HG03378 (cell line): ENCODE measurements around the gene RRN3.
"Not testable (repeated sequence)": the region's sequence is repeated elsewhere in the genome, so short reads cannot be mapped to it uniquely, and the experiment has no call there.

Experiments
- ATAC-seq: cut with Tn5 transposase; IDR thresholded peaks from one replicate; pipeline ENCODE4 v1.9.1; 2021; ENCODE audit warnings: mild to moderate bottlenecking, moderate library complexity; ENCODE audit not compliant: unreplicated experiment

Gene RRN3

DNA sequence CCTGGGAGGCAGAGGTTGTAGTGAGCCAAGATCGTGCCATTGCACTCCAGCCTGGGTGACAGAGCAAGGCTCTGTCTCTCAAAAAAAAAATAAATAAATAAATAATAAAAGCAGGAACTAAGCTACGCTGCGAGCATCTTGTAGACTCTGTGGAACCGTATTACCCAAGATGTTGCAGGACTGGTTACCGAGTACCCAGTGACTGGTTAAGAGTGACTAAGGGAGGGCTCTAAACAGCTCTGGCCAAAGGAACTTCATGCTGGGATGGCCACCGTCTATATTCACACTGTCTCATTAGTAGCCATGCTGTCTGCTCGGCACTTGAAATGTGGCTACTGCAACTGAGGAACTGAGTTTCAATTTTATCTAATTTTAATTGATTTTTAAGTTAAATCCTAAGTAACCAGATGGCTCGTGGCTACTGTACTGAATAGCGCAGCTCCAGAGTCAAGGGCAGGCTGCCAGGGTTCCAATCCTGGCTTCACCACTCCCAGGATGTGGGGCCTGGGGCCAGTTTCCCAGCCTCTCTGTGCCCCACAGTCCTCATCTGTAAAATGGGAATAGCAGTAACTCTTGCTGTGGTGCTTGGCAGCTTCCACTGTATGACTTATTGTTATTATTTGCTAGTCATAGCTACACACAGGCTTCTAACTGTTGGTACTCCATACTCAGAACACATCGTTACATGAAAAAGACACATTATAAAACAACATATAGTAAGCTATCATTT, 41.2 kb downstream of the RRN3 start:
- no peak for ATAC-seq

DNA sequence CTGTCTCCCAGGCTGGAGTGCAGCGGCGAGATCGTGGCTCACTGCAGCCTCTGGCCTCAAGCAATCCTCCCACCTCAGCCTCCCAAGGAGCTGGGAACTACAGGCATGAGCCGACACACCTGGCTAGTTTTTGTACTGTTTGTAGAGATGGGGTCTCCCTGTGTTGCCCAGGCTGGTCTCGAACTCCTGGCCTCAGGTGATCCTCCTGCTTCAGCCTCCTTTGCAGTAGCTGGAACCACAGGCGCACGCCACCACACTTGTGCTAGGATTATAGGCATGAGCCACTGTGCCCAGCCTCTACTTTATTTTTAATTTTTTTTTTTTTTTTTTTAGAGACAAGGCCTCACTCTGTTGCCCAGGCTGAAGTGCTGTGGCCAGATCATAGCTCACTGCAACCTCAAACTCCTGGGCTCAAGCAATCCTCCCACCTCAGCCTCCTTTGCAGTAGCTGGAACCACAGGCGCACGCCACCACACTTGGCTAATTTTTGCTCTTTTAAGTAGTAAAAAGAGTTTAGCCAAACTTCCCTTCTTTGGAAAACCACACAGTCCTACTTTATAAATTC, 42.6 kb downstream of the RRN3 start:
- ATAC-seq: no peak

DNA sequence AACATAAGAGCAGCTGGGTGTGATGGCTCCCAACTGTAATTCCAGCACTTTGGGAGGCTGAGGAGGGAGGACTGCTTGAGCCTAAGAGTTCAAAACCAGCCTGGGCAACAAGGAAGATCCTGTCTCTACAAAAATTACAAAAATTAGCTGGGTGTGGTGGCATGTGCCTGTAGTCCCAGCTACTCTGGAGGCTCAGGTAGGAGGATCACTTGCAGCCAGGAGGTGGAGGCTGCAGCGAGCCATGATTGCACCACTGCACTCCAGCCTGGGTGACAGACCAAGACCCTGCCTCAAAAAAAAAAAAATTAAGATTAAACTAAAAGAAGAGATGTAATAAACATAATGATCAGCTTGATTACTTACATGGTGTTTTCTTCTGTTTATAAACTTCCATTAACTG, 43.6 kb downstream of the RRN3 start:
- ATAC-seq: not testable (repeated sequence)

DNA sequence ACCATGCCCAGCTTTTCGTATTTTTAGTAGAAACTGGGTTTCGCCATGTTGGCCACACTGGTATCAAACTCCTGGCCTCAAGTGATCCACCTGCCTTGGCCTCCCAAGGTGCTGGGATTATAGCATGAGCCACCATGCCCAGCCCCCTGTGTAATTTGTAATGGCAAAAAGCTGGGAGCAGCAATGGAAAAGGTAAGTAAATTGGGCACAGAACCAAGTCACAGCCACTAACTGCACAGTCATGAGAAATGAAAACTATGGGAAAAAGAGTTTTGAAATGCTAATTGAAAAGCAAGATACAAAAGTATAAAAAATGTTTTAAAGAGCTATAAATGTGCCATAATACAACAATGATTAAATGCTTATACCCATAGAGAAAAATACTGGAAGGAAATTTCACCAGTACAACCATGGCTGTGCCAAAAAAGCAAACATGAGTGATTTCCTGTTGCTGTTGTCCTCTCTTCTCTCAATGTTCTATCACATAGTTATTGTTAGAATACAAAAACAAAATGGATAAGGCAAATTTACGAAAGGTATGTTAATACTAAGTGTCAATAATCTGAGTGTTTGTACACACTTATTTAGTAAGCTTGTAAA, 44.4 kb downstream of the RRN3 start:
- ATAC-seq: no peak

DNA sequence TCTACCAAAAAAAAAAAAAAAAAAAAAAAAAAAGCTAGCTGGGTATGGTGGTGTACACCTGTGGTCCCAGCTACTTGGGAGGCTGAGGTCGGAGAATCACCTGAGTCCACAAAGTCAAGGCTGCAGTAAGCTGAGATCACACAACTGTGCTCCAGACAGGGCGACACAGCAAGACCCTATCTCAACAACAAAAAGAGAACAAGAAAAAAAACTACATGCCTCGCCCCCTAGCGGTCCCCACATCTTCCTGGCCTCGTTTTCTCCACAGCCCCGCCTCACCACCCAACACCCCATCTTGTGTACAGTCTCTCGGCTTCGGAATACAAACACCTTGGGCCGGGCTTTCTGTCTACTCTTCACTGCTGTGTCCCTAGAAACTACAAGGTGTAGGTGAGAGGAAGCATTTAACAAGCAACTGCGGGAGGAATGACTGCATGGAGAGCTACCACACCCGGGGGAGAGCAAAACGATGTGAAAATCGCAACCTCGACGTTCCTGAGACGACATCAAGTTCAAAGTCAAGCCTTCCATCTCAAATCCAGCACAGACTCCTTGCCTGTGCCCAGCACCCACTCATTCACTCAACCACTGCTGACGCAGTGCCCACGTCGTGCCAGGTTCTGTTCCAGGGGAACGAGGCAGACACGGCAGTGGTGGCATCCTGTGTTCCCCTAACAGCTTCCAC, 47.2 kb downstream of the RRN3 start:
- no peak for ATAC-seq

DNA sequence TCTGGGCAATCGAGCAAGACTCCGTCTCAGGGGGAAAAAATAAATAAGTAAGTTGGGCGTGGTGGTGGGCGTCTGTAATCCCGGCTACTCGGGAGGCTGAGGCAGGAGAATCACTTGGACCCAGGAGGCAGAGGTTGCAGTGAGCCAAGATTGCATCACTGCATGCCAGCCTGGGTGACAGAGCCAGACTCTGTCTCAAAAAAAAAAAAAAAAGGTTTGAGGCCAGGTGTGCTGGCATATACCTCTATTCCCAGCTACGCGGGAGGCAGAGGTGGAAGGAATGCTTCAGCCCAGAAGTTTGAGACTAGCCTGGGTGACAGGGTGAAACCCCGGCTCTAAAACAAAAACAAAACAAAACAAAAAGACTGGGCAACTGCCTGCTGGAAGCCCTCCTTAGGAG, 48.8 kb downstream of the RRN3 start:
- not testable (repeated sequence) for ATAC-seq

DNA sequence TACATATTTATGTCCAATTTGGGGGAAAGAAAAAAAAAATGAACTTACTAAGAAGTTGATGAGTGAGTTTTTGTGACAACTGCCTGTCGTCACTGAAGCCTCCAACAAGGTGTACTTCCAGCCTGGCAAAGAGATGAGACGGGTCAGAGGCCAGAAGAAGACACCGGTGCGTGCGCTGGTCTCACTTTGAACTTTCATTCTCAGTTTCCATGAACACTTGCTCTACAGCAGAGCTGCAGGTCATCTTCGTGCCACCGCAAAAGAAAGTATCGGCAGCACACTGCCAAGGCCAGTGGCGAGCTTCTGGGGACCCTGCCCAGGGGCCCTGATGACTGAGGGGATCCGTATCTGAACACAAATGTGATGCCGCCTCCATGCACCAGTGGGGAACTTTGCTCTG, 49.8 kb downstream of the RRN3 start:
- ATAC-seq: no peak

DNA sequence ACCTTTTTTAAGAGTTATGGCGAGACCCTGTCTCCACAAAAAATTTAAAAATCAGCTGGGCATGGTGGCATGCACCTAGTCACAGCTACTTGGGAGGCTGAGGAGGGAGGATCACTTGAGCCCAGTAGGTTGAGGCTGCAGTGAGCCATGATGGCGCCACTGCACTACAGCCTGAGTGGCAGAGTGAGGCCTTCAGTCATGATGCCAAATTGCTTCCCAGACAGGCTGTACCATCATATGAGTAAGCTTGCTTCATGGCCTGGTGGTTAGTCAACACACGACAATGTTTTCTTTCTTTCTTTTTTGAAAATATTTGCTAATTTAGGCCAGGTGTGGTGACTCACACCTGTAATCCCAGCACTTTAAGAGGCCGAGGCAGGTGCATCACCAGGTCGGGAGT, 50.7 kb downstream of the RRN3 start:
- no peak for ATAC-seq

DNA sequence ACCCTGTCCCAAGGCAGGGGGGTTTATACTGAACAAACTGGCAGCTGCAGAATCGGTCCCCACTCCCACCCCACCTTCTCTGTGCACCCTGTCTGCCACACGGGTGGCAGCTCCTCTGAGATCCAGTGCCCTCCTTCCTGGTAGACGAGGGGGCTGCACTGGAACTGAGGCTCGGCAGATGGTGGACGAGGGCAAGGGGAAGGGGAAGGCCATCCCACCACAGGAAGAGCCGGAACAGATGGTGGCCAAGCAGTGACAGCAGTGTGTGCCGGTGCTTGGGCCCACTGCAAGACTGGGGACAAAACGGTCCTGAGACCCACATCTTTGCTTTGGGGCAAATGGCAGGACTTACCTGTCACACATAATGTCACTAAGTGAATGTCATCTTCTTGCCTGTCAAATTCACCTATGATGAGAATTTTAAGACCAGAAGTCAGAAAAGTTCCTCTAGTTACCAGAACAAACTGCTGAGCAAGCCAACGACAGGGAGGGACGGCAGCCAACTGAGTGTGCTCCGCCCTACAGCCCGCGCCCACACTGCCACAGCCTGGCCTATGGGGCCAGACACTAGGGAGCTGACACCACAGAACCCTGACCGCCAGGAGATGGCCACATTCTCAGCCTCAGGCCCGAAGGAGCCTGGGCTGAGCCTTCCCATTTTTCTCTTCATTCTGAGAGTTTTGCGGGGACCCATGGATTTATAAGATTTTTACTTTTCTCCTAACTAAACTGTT, 52.6 kb downstream of the RRN3 start:
- ATAC-seq: no peak

DNA sequence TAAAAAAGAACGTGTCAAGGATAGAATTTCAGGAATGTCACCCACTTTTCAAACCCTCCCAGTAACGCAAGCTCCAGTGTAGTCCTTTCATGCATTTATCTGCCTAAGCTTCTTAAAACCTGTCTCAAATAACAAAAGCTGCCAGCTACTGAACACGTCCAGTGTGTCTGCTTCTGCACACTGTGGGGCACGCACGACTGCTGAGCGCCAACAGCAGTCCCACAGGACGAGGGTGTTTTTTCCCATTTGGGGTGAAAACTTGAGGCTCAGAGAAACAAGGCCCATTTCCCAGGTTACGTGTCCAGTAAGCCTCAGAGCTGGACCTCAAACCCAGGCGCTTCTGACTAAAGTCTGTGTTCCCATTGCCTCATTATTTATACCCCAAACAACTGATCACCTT, 55.4 kb downstream of the RRN3 start:
- no peak for ATAC-seq

DNA sequence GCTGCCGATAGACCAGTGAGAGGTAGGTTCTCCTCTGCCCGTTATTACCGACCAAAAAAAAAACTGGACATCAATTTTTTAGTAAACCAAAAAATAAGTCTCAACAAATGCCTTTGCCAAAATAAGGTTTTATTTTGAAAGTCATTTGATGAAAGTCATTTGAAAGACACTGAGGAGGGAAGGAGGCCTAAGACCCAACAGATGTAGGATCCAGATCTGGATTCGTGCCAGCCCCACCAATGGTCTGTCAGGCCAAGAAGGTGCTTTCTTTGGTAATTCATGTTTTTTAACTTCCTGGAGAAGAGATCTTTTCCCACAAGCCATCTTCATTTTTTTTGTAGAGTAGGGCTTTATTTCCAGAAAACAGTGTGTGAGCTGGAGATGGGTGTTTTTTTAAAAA, 56.3 kb downstream of the RRN3 start:
- ATAC-seq: no peak

DNA sequence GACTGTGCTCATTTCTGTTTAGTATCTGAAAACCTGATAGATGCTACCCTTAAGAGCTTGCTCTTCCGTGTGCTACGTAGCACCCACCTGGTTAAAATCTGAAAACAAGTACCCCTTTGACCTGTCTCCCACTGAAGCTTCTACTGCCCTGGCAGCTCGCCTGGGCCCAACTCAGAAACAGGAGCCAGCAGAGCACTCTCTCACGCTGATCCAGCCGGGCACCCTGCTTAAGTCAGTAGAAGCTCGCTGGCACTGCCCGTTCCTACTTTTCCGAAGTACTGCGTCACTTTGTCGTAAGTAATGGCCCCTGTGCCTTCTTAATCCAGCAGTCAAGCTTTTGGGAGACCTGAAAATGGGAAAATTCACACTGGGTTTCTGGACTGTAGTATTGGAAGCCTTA, 57.1 kb downstream of the RRN3 start:
- no peak for ATAC-seq

DNA sequence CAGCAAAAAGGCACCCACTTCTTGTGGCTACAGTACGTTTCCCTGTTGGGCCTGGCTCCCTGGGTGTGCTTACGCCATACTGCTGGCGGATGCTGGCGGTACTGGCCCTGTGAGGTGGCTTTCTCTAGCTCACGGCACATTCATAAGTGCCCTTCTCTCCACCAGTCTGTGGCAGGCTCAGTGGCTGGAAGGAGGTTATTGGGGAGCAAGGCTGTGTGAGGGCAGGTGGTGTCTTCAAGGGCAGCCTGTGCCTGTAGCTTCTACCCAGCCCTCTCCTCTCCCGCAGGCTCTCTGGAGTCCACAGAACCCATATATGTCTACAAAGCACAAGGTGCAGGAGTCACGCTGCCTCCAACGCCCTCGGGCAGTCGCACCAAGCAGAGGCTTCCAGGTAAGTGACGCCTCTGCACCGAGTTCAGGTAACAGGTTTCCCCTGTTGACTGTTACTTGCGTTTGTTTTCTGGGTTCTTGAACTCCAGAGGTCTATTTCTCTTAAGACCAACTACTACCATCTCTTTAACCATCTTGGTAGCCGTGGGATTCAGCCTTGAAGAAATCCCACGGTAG, 58.8 kb downstream of the RRN3 start:
- ATAC-seq: no peak

DNA sequence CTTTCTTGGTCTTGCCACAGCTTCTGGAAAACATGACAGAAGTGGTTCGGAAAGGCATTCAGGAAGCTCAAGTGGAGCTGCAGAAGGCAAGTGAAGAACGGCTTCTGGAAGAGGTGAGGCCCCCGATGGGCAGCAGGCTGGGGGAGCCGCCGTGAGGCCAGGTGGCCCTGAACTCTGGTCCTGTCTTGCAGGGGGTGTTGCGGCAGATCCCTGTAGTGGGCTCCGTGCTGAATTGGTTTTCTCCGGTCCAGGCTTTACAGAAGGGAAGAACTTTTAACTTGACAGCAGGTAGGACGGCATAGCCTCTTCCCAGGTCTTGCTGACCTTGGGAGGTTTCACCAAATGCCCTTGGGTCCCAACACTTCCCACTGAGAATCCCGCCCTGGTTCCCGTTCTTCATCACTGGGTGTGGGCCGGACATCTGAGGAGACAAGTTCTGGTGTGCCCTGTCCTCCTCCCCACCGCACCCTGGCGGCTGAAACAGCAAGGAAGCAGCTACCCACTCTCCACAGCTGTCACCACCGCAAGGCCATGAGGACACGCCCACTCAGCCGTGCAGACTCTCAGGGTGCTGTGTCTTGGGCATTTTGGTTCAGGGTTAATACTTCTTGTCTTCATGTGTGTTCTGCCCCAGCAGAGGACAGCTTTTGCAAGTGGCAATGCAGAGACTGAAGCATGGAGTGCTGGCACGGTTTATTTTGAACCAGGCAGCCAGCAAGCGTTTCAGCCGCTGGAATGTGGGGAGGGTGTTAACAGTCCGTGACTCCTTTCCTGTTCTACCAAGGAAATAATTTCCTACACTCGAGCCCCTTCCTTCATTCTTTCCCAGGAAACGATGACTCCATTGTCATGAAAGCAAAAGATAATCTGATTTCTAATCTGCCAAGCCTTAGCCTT, 59.6 kb downstream of the RRN3 start:
- ATAC-seq: no peak

DNA sequence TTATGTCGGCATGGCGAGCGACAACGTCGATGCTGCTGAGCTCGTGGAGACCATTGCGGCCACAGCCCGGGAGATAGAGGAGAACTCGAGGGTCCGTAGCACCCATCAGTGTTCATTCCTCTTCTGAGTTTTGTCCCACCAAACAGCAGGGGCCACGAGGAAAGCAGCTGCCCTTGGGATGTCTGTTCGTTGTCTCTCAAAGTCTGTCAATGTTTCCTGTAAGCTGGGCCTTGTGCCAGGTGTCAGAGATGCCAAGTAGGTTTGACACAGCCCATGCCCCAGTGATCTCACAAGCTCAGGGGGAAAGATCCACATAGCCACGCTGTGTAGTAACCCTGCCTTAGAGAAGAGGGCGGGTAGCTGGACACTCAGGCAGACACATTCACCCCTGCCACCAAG, 60.8 kb downstream of the RRN3 start:
- no peak for ATAC-seq

DNA sequence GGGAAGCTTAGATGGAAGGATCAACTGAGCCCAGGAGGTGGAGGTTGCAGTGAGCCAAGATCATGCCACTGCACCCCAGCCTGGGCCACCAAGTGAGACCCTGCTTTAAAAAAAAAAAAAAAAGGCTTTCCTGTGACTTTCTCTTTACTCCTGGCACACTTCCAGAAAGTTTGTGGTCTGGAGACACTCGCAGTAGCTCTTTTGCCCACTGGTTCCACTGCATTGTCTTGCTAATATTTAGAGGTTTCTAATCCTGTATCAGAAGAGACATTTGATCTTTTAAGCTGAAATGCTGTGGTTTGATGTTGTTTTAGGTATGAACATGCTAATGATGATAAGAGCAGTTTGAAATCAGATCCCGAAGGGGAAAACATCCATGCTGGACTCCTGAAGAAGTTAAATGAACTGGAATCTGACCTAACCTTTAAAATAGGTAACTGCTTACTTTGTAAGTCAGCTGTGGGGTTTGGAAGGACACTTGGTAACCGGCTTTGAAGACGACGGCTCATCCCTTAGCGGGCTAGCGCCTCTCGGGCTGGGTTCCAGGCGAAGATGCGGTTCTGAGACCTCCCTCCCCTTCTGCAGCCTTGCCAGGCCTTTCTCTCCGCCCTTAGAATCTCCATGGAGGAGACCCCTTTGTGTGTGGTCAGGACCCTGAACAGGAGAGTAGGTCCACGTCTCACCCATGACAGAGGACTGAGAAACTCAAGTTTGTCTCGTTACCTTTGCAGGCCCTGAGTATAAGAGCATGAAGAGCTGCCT, 61.3 kb downstream of the RRN3 start:
- no peak for ATAC-seq

DNA sequence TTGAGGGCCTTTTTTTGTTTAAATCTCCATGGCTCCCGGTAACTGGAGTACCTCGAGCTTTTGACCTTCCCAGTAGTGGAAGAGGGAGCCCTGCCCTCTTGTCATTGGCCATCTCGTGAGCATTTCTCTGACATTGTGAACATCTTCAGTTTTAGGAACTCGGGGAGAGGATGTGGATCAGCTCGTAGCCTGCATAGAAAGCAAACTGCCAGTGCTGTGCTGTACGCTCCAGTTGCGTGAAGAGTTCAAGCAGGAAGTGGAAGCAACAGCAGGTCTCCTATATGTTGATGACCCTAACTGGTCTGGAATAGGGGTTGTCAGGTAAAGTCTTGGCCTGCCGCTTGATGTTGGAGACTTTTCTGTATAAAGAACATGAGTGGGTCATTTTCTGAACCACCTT, 62.5 kb downstream of the RRN3 start:
- ATAC-seq: no peak

DNA sequence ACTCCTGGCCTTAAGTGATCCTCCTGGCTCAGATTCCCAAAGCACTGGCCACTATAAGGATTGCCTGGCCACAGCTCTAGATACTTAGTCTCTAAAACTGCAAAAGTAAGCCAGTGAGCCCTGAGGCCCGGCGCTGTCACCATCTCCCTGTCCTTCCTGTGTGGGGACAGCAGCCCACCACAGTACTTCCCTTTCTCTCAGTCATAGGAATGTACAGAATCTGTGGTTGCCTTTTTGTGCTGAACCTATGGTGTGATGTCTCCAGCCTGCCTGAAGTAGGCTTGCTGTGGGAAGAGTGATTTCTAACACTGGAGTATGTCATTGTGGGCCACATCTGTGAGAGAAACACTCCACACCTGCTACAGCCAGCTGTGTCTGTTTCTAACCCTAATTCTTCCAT, 62.9 kb downstream of the RRN3 start:
- no peak for ATAC-seq

DNA sequence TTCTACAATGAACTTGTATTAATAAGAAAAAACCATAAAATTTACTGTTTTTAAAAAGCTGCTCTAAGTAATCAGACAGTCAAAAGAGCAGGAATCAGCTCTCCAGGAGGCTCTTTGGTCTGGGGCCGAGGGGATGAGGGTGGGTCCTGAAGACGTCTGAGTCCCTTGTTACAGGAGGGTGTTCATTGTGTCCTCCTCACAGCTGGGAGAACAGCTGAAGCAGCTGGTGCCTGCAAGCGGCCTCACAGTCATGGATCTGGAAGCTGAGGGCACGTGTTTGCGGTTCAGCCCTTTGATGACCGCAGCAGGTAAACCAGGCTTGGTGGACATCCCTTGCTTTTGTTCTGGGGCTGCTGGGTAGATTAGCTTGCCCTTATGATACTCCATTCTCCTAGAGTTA, 64.3 kb downstream of the RRN3 start:
- ATAC-seq: not testable (repeated sequence)
